Lower lobe of right lung (tissue), 2 donors: ENCODE measurements around the gene RNF5. TPM values are rescaled to one million over a fixed set of nuclear protein-coding genes. Genes with fewer than 3 reads are reported as not detected.

ENCODE experiments used
- ATAC-seq, 2 donors: fragments of 200-7000 bp; cut with Tn5 transposase; one replicate each; pipeline ENCODE4 v1.9.1; 2020 to 2022; ENCODE audit warnings: mild to moderate bottlenecking in 2 of 2, moderate library complexity in 2 of 2
- DNase-seq: peaks from one replicate; pipeline ENCODE4 v3.0.0-alpha.2; 2020
- H3K27ac ChIP-seq: fragments of 200-600 bp; one replicate; pipeline ENCODE4 v1.8.0; 2022
- H3K27me3 ChIP-seq: fragments of 200-600 bp; one replicate; pipeline ENCODE4 v1.8.0; 2022; ENCODE audit warnings: low read depth
- H3K36me3 ChIP-seq: fragments of 200-600 bp; one replicate; pipeline ENCODE4 v1.8.0; 2022; ENCODE audit warnings: mild to moderate bottlenecking
- H3K4me1 ChIP-seq: fragments of 200-600 bp; one replicate; pipeline ENCODE4 v1.8.0; 2022
- H3K4me3 ChIP-seq: fragments of 200-600 bp; one replicate; pipeline ENCODE4 v1.8.0; 2022; ENCODE audit warnings: mild to moderate bottlenecking
- H3K9me3 ChIP-seq: fragments of 200-600 bp; one replicate; pipeline ENCODE4 v1.8.0; 2022
- CTCF ChIP-seq: fragments of 200-600 bp; IDR thresholded peaks from one replicate; pipeline ENCODE4 v1.8.0; 2022; ENCODE audit warnings: antibody characterized with exemption, mild to moderate bottlenecking
- intact Hi-C: fragments of 100-400 bp; cut with DNase I; formaldehyde crosslinking; loops from one replicate; pipeline ENCODE4 v1.11.0; 2022
- total RNA-seq: library from RNA; stranded (reverse); fragmentation: NEBNext Ultra II Directional; extraction: Animal tissue kit (Norgen Biotek cat#: 25700); gene quantifications from one replicate; pipeline ENCODE4 v1.2.1, GENCODE V29; 2021
- donor health status: DM: no; HTN: yes; CAD: no; lungs with severe emphysema.

The RNF5 gene
- total RNA-seq, 1 donor from 2014 or later: 44.9 TPM

GRCh38 chr6:32175322-32175710, 2.9 kb upstream of the RNF5 start:
- peak overlapping the region; percentile 76 for H3K4me3 ChIP-seq
- peaks cover 17% of the 10 kb centered on the region for H3K36me3 ChIP-seq
- H3K4me1 ChIP-seq: peaks cover 45% of the 10 kb centered on the region
- TF ChIP-seq CTCF: no peak
- intact Hi-C loops: no loop called here
- ATAC-seq: no peak
- H3K27ac ChIP-seq: peak overlapping the region; percentile 94
- no peaks in the 10 kb centered on the region for H3K9me3 ChIP-seq
- no peak for DNase-seq
- H3K27me3 ChIP-seq: no peaks in the 10 kb centered on the region

GRCh38 chr6:32175711-32176475, 2.3 kb upstream of the RNF5 start, which contains the start of gene AGPAT1:
AGPAT1 (minus strand) TSS chr6:32176084; CDS start chr6:32171496, 4,588 bp downstream.
- H3K4me1 ChIP-seq: peaks cover 45% of the 10 kb centered on the region
- intact Hi-C loops: no loop called here
- TF ChIP-seq CTCF: no peak

GRCh38 chr6:32176476-32177182, 1.6 kb upstream of the RNF5 start:
- no peak for TF ChIP-seq CTCF
- no peaks in the 10 kb centered on the region for H3K9me3 ChIP-seq
- H3K36me3 ChIP-seq: peaks cover 22% of the 10 kb centered on the region
- DNase-seq: no peak
- intact Hi-C loops: no loop called here
- H3K4me3 ChIP-seq: peak overlapping the region; percentile 76
- no peaks in the 10 kb centered on the region for H3K27me3 ChIP-seq
- peak overlapping the region; percentile 94 for H3K27ac ChIP-seq
- peaks cover 45% of the 10 kb centered on the region for H3K4me1 ChIP-seq
- ATAC-seq: peak in 1 of 2 donors; percentile 0

More at GRCh38 chr6:32175711-32176475, 2.3 kb upstream of the RNF5 start, which contains the start of gene AGPAT1:
- Histone ChIP-seq H3K36me3 (peaks cover 17% of the 10 kb centered on the region), H3K4me3 (peak within 1 kb of the TSS; percentile 76), H3K9me3 (no peaks in the 10 kb centered on the region), H3K27ac (peak within 1 kb of the TSS; percentile 94), H3K27me3 (no peaks in the 10 kb centered on the region)
- ATAC-seq: peak; percentile 78 to 82
- DNase-seq: peak; percentile 96

GRCh38 chr6:32177183-32177787, 920 bp upstream of the RNF5 start:
- H3K36me3 ChIP-seq: peaks cover 22% of the 10 kb centered on the region
- no peak for TF ChIP-seq CTCF
- peak overlapping the region; percentile 76 for H3K4me3 ChIP-seq
- peaks cover 45% of the 10 kb centered on the region for H3K4me1 ChIP-seq
- no peaks in the 10 kb centered on the region for H3K27me3 ChIP-seq
- intact Hi-C loops: no loop called here
- peak; percentile 16 to 28 for ATAC-seq
- peak overlapping the region; percentile 94 for H3K27ac ChIP-seq
- H3K9me3 ChIP-seq: no peaks in the 10 kb centered on the region
- DNase-seq: no peak

- H3K27me3 ChIP-seq: no peaks in the 10 kb centered on the region
- DNase-seq (no peak), ATAC-seq (no peak)
- H3K4me3 ChIP-seq: peak overlapping the region; percentile 76
- H3K9me3 ChIP-seq: no peaks in the 10 kb centered on the region
- peak overlapping the region; percentile 94 for H3K27ac ChIP-seq
- intact Hi-C loops: no loop called here
- TF ChIP-seq CTCF: no peak
- peaks cover 48% of the 10 kb centered on the region for H3K4me1 ChIP-seq
- peaks cover 34% of the 10 kb centered on the region for H3K36me3 ChIP-seq
Observed at GRCh38 chr6:32178547-32179440, 589 bp downstream of the RNF5 start.
